Glomerular endothelial cell (primary cell): ENCODE data around the gene INPPL1. TPM values are rescaled to one million over a fixed set of nuclear protein-coding genes. Genes with fewer than 3 reads are reported as not detected.
"Not testable (repeated sequence)": the region's sequence is repeated elsewhere in the genome, so short reads cannot be mapped to it uniquely, and the experiment has no call there.

Experiments used
- DNase-seq: peaks from one replicate; pipeline ENCODE4 v3.0.0-alpha.2; 2011; ENCODE audit warnings: low read depth, low spot score; ENCODE audit errors: extremely low read depth
- total RNA-seq: library from RNA; depleted of rRNA; stranded (reverse); fragments of >200 nt; gene quantifications from 2 replicates; pipeline ENCODE4 v1.2.3, GENCODE V29; 2015

INPPL1 gene
- total RNA-seq, result 77.3 and 111 TPM in 2 replicates

GRCh38 chr11:72224564-72225410 is at the start of gene INPPL1:
Gene INPPL1, plus strand, starts transcription at chr11:72224767. Its CDS starts 218 bp downstream, at chr11:72224985.
- no peak for DNase-seq

GRCh38 chr11:72177656-72178055 is 46.9 kb upstream of the INPPL1 start:
- DNase-seq, result no peak

DNA sequence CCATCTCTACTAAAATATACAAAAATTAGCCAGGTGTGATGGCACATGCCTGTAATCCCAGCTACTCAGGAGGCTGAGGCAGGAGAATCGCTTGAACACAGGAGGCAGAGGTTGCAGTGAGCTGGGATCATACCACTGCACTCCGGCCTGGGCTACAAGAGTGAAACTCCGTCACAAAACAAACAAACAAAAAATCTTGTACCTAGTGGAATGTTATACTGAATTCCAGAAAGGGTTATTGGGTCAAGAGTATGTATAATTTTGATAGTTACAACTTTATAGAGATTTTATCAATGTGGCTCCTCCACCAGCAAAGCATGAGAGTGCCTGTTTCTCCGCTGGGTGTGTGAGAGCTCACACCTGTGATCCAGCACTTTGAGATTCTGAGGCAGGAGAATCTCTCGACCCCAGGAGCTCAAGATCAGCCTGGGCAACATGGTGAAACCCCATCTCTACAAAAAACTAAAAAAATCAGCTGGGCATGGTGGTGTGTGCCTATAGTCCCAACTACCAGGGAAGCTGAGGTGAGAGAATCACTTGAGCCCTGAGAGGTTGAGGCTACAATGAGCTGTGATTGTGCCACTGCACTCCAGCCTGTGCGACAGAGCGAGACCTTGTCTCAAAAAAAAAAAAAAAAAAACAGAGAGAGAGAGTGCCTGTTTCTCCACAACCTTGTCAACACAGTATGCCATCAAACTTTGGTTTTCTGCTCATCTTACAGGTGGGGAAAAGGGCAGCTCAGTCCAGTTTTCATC is 45.3 kb upstream of the INPPL1 start:
- no peak for DNase-seq

GRCh38 chr11:72179804-72180396 is 44.7 kb upstream of the INPPL1 start:
- DNase-seq, result no peak

GRCh38 chr11:72180892-72181552 is 43.5 kb upstream of the INPPL1 start:
- DNase-seq, result not testable (repeated sequence)

GRCh38 chr11:72181553-72181958 is 43.0 kb upstream of the INPPL1 start:
- DNase-seq, result not testable (repeated sequence)

- DNase-seq, result no peak
Observed at GRCh38 chr11:72188267-72188666, 36.3 kb upstream of the INPPL1 start.

- DNase-seq, result no peak
Observed at GRCh38 chr11:72189455-72190250, 34.9 kb upstream of the INPPL1 start.

GRCh38 chr11:72190631-72191071 is 33.9 kb upstream of the INPPL1 start:
- DNase-seq, result no peak

GRCh38 chr11:72191961-72192381 is 32.6 kb upstream of the INPPL1 start, which contains the start of gene FOLR1:
Gene FOLR1, plus strand, starts transcription at chr11:72192140. Its CDS starts 34 bp downstream, at chr11:72192174.
- no peak for DNase-seq

- no peak for DNase-seq
Observed at GRCh38 chr11:72195518-72196270, 28.9 kb upstream of the INPPL1 start.

GRCh38 chr11:72201445-72201844 is 23.1 kb upstream of the INPPL1 start:
- not testable (repeated sequence) for DNase-seq

GRCh38 chr11:72202571-72202970 is 22.0 kb upstream of the INPPL1 start:
- no peak for DNase-seq

DNA sequence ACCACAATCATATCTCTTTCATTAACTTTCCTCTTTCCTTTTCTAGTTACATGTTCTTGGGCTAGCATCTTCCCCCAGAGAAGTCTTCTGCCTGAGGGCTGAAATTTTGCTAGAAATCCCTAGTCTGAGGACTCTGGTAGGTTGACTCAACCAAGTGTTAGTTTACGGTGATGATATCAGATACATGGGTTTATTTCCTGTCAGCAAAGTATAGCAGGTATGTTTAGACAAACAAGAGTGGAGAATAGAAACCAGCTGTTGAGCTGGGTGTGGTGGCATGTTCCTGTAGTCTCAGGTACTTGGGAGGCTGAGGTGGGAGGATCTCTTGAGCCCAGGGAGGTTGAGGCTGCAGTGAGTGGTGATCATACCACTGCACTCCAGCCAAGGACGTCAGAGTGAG is 21.4 kb upstream of the INPPL1 start:
- no peak for DNase-seq

- no peak for DNase-seq
Observed at GRCh38 chr11:72204886-72205285, 19.7 kb upstream of the INPPL1 start.

DNA sequence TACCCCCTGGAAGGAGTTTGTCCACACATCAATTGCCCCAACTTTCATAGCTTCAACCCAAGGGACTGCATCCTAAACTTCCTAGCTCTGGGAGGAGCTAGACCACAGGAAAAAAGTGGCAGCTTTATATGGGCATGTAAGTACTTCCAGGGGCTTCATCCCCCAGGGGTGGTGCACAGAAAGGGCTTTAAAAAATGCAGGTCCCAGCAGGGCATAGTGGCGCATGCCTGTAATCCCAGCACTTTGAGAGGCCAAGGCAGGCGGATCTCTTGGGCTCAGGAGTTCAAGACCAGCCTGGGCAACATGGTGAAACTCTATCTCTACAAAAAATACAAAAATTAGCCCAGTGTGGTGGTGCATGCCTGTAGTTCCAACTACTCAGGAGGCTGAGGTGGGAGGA is 17.8 kb upstream of the INPPL1 start:
- not testable (repeated sequence) for DNase-seq

- no peak for DNase-seq
Observed at GRCh38 chr11:72208281-72208680, 16.3 kb upstream of the INPPL1 start.

DNA sequence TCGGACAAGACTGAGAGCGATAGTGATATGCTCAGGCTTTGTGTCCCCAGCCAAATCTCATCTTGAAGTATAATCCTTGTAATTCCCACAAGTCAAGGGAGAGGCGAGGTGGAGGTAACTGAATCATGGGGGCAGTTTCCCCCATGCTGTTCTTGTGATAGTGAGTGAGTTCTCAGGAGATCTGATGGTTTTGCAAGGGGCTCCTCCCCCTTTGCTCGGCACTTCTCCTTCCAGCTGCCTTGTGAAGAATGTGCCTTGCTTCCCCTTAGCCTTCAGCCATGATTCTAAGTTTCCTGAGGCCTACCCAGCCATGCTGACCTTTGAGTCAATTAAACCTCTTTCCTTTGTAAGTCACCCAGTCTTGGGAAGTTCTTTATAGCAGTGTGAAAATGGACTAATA is 15.5 kb upstream of the INPPL1 start:
- DNase-seq, result no peak

GRCh38 chr11:72216638-72217037 is 7.9 kb upstream of the INPPL1 start, which contains the start of gene FOLR2:
Gene FOLR2, plus strand, starts transcription at chr11:72216794. Its CDS starts 1,791 bp downstream, at chr11:72218585.
- DNase-seq, result no peak
